ENCODE measurements around the gene C1S. TPM values are rescaled to one million over a fixed set of nuclear protein-coding genes. Genes with fewer than 3 reads are reported as not detected.

Gene C1S
- total RNA-seq, 2 experiments from 2014 or later, result 3.6 to 5.2 TPM

DNA sequence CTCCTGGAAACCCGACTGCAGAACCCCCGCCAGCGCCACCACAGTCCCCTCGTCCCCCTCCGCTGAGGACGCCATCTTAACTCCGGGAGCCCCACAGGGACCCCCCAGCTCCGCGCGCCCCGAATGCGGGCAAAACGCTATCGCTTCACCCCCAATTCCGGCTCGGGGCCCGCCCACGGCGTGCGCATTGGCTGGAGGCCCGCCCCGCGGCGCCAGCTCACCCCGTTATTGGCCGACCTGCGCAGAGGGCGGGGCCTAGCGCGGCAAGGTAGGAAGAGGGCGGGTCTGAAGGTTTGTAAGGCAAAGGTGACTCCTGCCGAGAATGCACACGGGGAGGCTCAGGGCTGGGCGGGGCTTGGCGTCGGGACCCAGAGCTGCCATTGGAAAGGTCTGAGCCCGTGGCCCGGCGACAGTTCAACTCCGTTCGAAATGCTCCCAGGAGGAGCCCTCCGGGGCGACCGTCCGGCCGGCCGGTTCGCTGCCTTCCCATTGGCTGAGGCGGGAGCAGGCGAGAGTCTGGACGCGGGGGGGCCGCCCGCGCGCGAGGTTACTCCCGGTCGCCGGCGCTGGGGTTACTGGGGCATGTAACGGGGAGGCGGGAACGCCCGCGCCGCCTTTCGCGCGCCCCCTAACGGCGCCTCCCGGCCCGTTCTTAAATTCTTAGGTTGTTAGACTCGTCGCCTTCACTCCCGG is 42.0 kb upstream of the C1S start, which contains the start of gene LPCAT3:
Gene LPCAT3 (minus strand): TSS at position 127 of the 693 bp plus-strand sequence. CDS start 52 bp downstream, at position 75.
- peak; percentile 97 for DNase-seq (ENCODE audit: low spot score)
- intact Hi-C loops (cut with micrococcal nuclease; ENCODE audit: unreplicated experiment), result loop anchor here (1.0 to 5.0 kb wide), 4 partner anchors 48 to 146 kb away; partner anchors contain the start of genes C12orf57, C1RL, EMG1 and PHB2
- H3K4me3 ChIP-seq (ENCODE audit: low read depth, low read length, poor library complexity, severe bottlenecking), result peak within 1 kb of the TSS; percentile 82

DNA sequence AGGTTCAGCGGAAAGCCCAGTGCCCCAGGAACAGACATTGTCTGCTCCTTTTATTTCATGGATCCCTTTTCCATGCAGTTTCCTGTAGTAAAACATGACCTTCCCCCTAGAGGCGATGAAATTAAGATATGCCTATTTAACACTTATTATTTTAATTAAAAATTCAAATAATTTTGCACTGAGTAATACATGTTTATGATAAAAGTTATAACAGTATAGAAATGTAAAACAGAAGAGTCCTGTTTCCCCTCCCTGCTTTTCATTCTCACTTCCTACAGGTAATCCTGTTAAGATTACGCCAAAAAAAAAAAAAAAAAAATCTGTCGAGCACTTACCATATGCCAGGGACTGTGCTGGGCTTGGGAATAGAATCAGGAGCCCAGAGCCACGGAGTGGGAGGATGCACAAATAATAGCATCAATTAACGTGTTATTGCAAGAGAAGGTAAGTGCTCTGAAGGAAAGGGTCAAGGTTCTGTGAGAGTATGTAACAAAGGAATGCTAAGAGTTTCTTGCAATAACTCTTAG is 41.4 kb upstream of the C1S start:
- ChIA-PET CTCF (ENCODE audit: unreplicated experiment) (interaction anchor here (1.3 kb wide), 1 partner anchor 20 kb away, joined by 4 read pairs; no protein-coding TSS in a partner anchor), POLR2A (interaction anchor here (0.7 to 2.6 kb wide), 5 partner anchors 11 to 102 kb away, joined by 3 to 10 read pairs (median 4); no protein-coding TSS in a partner anchor)
- Histone ChIP-seq H2AFZ (ENCODE audit: low read length) (peak overlapping the region; percentile 66), H3K79me2 (ENCODE audit: insufficient read depth, low read depth, low read length) (peaks cover 22% of the 10 kb centered on the region; the same call in 1 of the 2 replicates), H3K4me2 (ENCODE audit: low read length) (peak overlapping the region; percentile 89), H3K36me3 (ENCODE audit: insufficient read depth, low read length) (peaks cover 11% of the 10 kb centered on the region; the same call in 1 of the 2 replicates), H3K4me1 (ENCODE audit: insufficient read depth, low read length, poor library complexity, severe bottlenecking) (peaks cover 26% of the 10 kb centered on the region), H3K9me3 (ENCODE audit: low read length) (no peaks in the 10 kb centered on the region), H3K27ac (ENCODE audit: low read depth, low read length, poor library complexity, severe bottlenecking) (peak overlapping the region; percentile 78), H4K20me1 (ENCODE audit: insufficient read depth, low read length) (no peaks in the 10 kb centered on the region), H3K4me3 (ENCODE audit: low read depth, low read length, poor library complexity, severe bottlenecking) (peak overlapping the region; percentile 82), H3K9me2 (ENCODE audit: insufficient read depth, low read length) (no peaks in the 10 kb centered on the region)
- intact Hi-C loops (cut with micrococcal nuclease; ENCODE audit: unreplicated experiment), result loop anchor here (1.0 to 5.0 kb wide), 3 partner anchors 49 to 146 kb away; partner anchors contain the start of genes C1RL, EMG1, PHB2 and SPSB2
- no peak for DNase-seq (ENCODE audit: low spot score)
- no peak for TF ChIP-seq EZH2phosphoT487 (IDR thresholded peaks at IDR 0.05; ENCODE audit: borderline replicate concordance, low read depth, low read length)
- TF ChIP-seq, protein P1, sequence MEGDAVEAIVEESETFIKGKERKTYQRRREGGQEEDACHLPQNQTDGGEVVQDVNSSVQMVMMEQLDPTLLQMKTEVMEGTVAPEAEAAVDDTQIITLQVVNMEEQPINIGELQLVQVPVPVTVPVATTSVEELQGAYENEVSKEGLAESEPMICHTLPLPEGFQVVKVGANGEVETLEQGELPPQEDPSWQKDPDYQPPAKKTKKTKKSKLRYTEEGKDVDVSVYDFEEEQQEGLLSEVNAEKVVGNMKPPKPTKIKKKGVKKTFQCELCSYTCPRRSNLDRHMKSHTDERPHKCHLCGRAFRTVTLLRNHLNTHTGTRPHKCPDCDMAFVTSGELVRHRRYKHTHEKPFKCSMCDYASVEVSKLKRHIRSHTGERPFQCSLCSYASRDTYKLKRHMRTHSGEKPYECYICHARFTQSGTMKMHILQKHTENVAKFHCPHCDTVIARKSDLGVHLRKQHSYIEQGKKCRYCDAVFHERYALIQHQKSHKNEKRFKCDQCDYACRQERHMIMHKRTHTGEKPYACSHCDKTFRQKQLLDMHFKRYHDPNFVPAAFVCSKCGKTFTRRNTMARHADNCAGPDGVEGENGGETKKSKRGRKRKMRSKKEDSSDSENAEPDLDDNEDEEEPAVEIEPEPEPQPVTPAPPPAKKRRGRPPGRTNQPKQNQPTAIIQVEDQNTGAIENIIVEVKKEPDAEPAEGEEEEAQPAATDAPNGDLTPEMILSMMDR (conservative IDR thresholded peaks at IDR 0.05; ENCODE audit: low read length), result no peak; the same call in 1 of the 2 replicates
- no TSS peak for BruUV-seq (replicated peaks)

More for the DNA sequence above, 42.0 kb upstream of the C1S start, which contains the start of gene LPCAT3:
- TF ChIP-seq EZH2phosphoT487 (IDR thresholded peaks at IDR 0.05; ENCODE audit: borderline replicate concordance, low read depth, low read length), result no peak
- TF ChIP-seq, protein P1 (conservative IDR thresholded peaks at IDR 0.05; ENCODE audit: low read length), result peak; percentile 83
- Histone ChIP-seq H3K4me1 (ENCODE audit: insufficient read depth, low read length, poor library complexity, severe bottlenecking) (peaks cover 26% of the 10 kb centered on the region), H3K36me3 (ENCODE audit: insufficient read depth, low read length) (peaks cover 18% of the 10 kb centered on the region; the same call in 1 of the 2 replicates), H3K9me3 (ENCODE audit: low read length) (no peaks in the 10 kb centered on the region), H2AFZ (ENCODE audit: low read length) (peak within 1 kb of the TSS; percentile 66), H3K79me2 (ENCODE audit: insufficient read depth, low read depth, low read length) (peaks cover 22% of the 10 kb centered on the region; the same call in 1 of the 2 replicates), H3K4me2 (ENCODE audit: low read length) (peak within 1 kb of the TSS; percentile 89), H3K27ac (ENCODE audit: low read depth, low read length, poor library complexity, severe bottlenecking) (peak within 1 kb of the TSS; percentile 78), H4K20me1 (ENCODE audit: insufficient read depth, low read length) (no peaks in the 10 kb centered on the region), H3K9me2 (ENCODE audit: insufficient read depth, low read length) (no peaks in the 10 kb centered on the region)
- ChIA-PET CTCF (ENCODE audit: unreplicated experiment) (interaction anchor here (0.6 to 1.3 kb wide), 3 partner anchors 19 to 624 kb away, joined by 3 to 4 read pairs (median 3); no protein-coding TSS in a partner anchor), POLR2A (interaction anchor here (0.6 to 2.6 kb wide), 13 partner anchors 9 to 530 kb away, joined by 3 to 10 read pairs (median 4); partner anchors contain the start of genes C12orf57, RNU7-1 and SPSB2)
- no TSS peak for BruUV-seq (replicated peaks)

Measured in OCI-LY7 (cell line).